Nephron (organoid): ENCODE data around the gene PIGK.

Experiments
- H3K27ac Mint-ChIP-seq, 3 experiments: 2 replicates each; pipeline ENCODE4 v1.8.0; 2020; ENCODE audit warnings: mixed read lengths in 3 of 3, mild to moderate bottlenecking in 2 of 3, moderate library complexity in 1 of 3
- H3K27me3 Mint-ChIP-seq: 2 replicates; pipeline ENCODE4 v1.8.0; 2021; ENCODE audit warnings: low read depth, mild to moderate bottlenecking, moderate library complexity, mixed read lengths
- H3K36me3 Mint-ChIP-seq: 2 replicates; pipeline ENCODE4 v1.8.0; 2020; ENCODE audit warnings: low read depth, mixed read lengths
- H3K4me1 Mint-ChIP-seq: 2 replicates; pipeline ENCODE4 v1.8.0; 2020; ENCODE audit warnings: mixed read lengths
- H3K4me3 Mint-ChIP-seq, 3 experiments: 2 replicates each; pipeline ENCODE4 v1.8.0; 2020; ENCODE audit warnings: mild to moderate bottlenecking in 3 of 3, mixed read lengths in 3 of 3, moderate library complexity in 2 of 3
- H3K9me3 Mint-ChIP-seq: 2 replicates; pipeline ENCODE4 v1.8.0; 2020; ENCODE audit warnings: mixed read lengths
- TF ChIP-seq, protein P1 (sequence below), 3 experiments: fragments of 200-600 bp; sonication (generic); IDR thresholded peaks; one replicate each; pipeline ENCODE4 v1.5.0; 2021; ENCODE audit warnings: antibody characterized with exemption in 3 of 3; ENCODE audit not compliant: unreplicated experiment in 3 of 3

Gene PIGK

DNA sequence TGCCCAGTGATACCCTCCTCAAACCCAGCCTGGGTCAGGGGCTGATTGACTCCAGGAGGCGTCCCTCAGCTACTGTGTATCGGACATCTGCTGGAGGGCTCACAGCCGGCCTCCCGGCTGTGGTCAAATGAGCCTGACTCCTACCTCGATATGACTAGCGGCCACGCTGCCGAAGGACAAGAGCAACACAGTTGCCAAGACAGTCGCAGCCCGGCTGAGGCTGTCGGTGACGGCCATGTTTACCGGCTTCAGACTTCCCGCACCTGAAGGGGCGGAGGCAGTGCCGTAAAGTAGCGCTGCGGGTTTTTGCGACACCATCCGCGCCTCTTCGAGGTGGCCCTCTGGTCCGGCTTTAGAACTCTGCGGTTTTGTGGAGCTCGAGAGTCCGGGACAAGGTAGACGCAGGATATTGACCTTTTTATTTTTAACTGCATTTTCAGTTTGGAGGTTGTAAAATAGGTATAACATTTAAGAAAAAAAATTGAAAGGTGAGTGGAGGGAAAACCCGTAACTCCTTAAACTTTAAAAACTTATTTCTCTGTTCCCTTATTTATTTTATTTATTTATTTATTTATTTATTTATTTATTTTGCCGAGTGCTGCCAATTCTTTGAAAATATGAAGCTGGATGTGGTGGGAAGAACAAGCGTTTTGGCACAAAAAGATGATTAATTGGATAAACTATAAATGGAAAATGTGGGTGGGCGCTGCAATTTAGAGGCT lies at the start of gene PIGK:
Gene PIGK, minus strand, starts transcription at position 265 of the 722 bp plus-strand sequence. Its CDS starts 28 bp downstream, at position 237.
- H3K4me3 Mint-ChIP-seq = peak within 1 kb of the TSS; percentile 93 to 99 (median 99)
- peaks cover 27% of the 10 kb centered on the region for H3K36me3 Mint-ChIP-seq
- TF ChIP-seq, protein P1, sequence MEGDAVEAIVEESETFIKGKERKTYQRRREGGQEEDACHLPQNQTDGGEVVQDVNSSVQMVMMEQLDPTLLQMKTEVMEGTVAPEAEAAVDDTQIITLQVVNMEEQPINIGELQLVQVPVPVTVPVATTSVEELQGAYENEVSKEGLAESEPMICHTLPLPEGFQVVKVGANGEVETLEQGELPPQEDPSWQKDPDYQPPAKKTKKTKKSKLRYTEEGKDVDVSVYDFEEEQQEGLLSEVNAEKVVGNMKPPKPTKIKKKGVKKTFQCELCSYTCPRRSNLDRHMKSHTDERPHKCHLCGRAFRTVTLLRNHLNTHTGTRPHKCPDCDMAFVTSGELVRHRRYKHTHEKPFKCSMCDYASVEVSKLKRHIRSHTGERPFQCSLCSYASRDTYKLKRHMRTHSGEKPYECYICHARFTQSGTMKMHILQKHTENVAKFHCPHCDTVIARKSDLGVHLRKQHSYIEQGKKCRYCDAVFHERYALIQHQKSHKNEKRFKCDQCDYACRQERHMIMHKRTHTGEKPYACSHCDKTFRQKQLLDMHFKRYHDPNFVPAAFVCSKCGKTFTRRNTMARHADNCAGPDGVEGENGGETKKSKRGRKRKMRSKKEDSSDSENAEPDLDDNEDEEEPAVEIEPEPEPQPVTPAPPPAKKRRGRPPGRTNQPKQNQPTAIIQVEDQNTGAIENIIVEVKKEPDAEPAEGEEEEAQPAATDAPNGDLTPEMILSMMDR (IDR thresholded peaks at IDR 0.05; ENCODE audit: unreplicated experiment in 3 of 3) = no peak
- no peaks in the 10 kb centered on the region for H3K27me3 Mint-ChIP-seq
- H3K27ac Mint-ChIP-seq = peak within 1 kb of the TSS; percentile 96 to 99 (median 97)
- H3K9me3 Mint-ChIP-seq = no peaks in the 10 kb centered on the region
- H3K4me1 Mint-ChIP-seq = peaks cover 26% of the 10 kb centered on the region

DNA sequence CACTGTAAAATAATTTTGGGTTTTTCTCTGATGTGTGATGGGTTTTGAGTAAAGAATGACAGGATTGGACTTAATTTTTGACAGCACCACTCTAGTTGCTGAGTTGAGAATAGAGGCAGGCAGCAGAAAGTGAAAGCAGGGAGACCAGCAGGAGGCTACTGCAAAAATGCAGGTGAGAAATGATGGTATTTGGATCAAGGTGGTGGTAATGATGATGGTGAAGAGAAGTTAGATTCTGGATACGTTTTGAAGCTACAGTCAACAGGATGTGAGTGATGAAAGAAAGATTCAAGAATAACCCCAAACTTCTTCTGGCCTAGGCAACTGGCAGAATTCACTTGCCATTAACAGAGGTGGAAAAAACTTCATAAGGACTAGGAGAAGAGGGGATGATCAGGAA lies 47.8 kb upstream of the PIGK start:
- H3K9me3 Mint-ChIP-seq = peaks cover 2% of the 10 kb centered on the region
- no peak overlapping the region for H3K27ac Mint-ChIP-seq
- no peaks in the 10 kb centered on the region for H3K4me1 Mint-ChIP-seq
- TF ChIP-seq, protein P1 (IDR thresholded peaks at IDR 0.05; ENCODE audit: unreplicated experiment in 3 of 3) = no peak
- no peaks in the 10 kb centered on the region for H3K36me3 Mint-ChIP-seq
- H3K27me3 Mint-ChIP-seq = no peaks in the 10 kb centered on the region
- H3K4me3 Mint-ChIP-seq = no peak overlapping the region

DNA sequence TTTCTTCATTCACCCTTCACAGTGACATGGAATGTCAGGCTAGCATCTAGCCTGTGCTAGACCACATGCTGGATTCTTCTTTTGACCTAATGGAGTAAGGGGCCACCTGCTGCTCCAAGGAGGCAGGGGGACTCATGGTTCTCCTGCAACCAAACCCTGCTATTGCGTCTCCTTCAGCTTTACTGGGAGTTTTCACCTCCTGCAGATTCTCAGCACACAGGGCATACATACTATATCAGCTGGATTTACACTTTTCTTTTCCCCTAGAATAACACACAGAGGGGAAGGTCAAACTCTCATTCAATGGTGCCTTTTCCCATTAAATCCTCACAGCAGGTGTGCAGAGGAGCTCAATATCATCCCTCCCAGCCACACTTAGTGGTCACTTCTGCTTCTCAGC lies 46.0 kb upstream of the PIGK start:
- Mint-ChIP-seq H3K4me1 (no peaks in the 10 kb centered on the region), H3K36me3 (no peaks in the 10 kb centered on the region), H3K4me3 (no peak overlapping the region), H3K9me3 (peaks cover 2% of the 10 kb centered on the region), H3K27me3 (no peaks in the 10 kb centered on the region), H3K27ac (no peak overlapping the region)
- TF ChIP-seq, protein P1 (IDR thresholded peaks at IDR 0.05; ENCODE audit: unreplicated experiment in 3 of 3) = no peak

DNA sequence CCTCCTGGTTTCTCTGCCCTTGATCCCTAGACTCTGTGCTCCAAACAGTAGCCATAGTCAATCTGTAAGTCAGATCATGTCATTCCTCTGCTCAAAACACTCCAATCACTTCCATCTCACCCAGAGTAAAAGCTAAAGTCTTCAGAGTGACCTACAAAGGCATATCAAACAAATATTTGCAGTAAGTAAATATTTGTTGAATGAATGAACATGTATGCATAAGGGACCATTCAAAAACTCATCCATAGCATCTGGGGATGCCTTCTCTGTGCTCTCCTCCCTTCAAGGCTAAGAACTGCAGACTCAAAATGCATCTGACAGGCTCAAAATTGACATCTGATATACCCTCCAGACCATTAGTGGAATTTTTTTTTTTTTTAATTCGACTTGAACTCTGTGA lies 44.5 kb upstream of the PIGK start:
- Mint-ChIP-seq H3K9me3 (peaks cover 2% of the 10 kb centered on the region), H3K27me3 (no peaks in the 10 kb centered on the region), H3K36me3 (no peaks in the 10 kb centered on the region), H3K27ac (no peak overlapping the region), H3K4me3 (no peak overlapping the region), H3K4me1 (no peaks in the 10 kb centered on the region)
- TF ChIP-seq, protein P1 (IDR thresholded peaks at IDR 0.05; ENCODE audit: unreplicated experiment in 3 of 3) = no peak

DNA sequence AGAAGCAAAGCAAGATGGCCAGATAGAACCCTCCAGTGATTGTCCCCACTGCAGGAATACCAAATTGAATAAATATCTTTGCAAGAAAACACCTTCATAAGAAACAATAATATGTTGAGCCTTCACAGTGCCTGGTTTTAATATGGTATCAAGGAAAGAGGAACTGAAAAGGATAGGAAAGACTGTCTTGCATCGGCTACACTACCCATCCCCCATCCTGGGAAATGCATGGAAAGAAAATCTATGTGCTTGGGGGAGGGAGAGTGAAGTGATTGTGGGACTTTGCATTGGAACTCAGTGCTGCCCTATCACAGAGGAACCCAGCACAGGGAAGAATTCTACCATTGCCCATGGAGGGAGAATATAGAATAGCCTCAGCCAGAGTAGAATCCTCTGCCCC lies 34.0 kb upstream of the PIGK start:
- Mint-ChIP-seq H3K27ac (no peak overlapping the region), H3K9me3 (peaks cover 62% of the 10 kb centered on the region), H3K4me3 (no peak overlapping the region), H3K4me1 (no peaks in the 10 kb centered on the region), H3K36me3 (no peaks in the 10 kb centered on the region), H3K27me3 (no peaks in the 10 kb centered on the region)
- TF ChIP-seq, protein P1 (IDR thresholded peaks at IDR 0.05; ENCODE audit: unreplicated experiment in 3 of 3) = no peak

DNA sequence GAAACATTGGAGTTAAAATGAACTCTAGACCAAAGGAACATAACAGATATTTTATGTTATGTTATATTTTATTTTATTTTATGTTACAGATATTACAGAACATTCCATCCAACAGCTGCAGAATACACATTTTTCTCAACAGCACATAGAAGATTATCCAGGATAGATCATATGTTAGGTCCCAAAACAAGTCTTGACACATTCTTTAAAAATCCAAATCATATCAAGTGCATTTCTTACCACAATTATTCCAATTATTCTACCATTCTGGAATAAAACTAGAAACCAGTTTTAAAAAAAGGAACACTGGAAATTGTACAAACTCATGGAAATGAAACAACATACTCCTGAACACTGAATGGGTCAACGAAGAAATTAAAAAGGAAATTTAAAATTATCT lies 30.9 kb upstream of the PIGK start:
- TF ChIP-seq, protein P1 (IDR thresholded peaks at IDR 0.05; ENCODE audit: unreplicated experiment in 3 of 3) = no peak

More for the DNA sequence above, 30.9 kb upstream of the PIGK start:
- Mint-ChIP-seq H3K4me3 (no peak overlapping the region), H3K4me1 (no peaks in the 10 kb centered on the region), H3K9me3 (peaks cover 55% of the 10 kb centered on the region), H3K27me3 (no peaks in the 10 kb centered on the region), H3K27ac (no peak overlapping the region), H3K36me3 (no peaks in the 10 kb centered on the region)
